ENCODE measurements around the gene RUFY4.

DNA sequence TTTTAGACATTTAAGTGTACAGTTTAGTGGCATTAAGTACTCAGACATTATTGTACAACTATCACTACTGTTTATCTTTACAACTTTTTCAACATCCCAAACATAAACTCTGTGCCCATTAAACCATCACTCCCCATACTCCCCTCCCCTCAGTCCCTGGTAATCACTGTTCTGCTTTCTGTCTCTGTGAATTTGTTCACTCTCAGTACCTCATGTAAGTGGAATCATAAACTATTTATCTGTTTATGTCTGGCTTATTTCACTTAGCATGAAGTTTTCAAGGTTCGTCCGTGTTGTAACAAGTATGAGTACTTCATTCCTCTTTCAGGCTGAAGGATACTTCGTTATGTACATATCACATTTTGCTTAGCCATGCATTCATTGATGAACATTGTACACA is 9.8 kb upstream of the RUFY4 start:
- TF ChIP-seq TAF1 (IDR thresholded peaks at IDR 0.05; ENCODE audit: low read depth) (no peak), EGR1 (IDR thresholded peaks at IDR 0.05) (no peak), YY1 (IDR thresholded peaks at IDR 0.05; ENCODE audit: low read depth) (no peak), EP300 (IDR thresholded peaks at IDR 0.05; ENCODE audit: borderline replicate concordance) (no peak), CREB1 (IDR thresholded peaks at IDR 0.05; ENCODE audit: low read depth) (no peak), RAD21 (IDR thresholded peaks at IDR 0.05; ENCODE audit: low read depth) (no peak), FOXM1 (IDR thresholded peaks at IDR 0.05; ENCODE audit: borderline replicate concordance, low read depth) (no peak), TCF12 (IDR thresholded peaks at IDR 0.05; ENCODE audit: low read depth) (no peak), CEBPB (IDR thresholded peaks at IDR 0.05) (no peak), NFIC (IDR thresholded peaks at IDR 0.05) (no peak), ZBTB7A (IDR thresholded peaks at IDR 0.05; ENCODE audit: low read depth) (no peak)
- TF ChIP-seq, protein P1, sequence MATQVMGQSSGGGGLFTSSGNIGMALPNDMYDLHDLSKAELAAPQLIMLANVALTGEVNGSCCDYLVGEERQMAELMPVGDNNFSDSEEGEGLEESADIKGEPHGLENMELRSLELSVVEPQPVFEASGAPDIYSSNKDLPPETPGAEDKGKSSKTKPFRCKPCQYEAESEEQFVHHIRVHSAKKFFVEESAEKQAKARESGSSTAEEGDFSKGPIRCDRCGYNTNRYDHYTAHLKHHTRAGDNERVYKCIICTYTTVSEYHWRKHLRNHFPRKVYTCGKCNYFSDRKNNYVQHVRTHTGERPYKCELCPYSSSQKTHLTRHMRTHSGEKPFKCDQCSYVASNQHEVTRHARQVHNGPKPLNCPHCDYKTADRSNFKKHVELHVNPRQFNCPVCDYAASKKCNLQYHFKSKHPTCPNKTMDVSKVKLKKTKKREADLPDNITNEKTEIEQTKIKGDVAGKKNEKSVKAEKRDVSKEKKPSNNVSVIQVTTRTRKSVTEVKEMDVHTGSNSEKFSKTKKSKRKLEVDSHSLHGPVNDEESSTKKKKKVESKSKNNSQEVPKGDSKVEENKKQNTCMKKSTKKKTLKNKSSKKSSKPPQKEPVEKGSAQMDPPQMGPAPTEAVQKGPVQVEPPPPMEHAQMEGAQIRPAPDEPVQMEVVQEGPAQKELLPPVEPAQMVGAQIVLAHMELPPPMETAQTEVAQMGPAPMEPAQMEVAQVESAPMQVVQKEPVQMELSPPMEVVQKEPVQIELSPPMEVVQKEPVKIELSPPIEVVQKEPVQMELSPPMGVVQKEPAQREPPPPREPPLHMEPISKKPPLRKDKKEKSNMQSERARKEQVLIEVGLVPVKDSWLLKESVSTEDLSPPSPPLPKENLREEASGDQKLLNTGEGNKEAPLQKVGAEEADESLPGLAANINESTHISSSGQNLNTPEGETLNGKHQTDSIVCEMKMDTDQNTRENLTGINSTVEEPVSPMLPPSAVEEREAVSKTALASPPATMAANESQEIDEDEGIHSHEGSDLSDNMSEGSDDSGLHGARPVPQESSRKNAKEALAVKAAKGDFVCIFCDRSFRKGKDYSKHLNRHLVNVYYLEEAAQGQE (IDR thresholded peaks at IDR 0.05; ENCODE audit: low read depth) = no peak
- TF ChIP-seq, protein P2, sequence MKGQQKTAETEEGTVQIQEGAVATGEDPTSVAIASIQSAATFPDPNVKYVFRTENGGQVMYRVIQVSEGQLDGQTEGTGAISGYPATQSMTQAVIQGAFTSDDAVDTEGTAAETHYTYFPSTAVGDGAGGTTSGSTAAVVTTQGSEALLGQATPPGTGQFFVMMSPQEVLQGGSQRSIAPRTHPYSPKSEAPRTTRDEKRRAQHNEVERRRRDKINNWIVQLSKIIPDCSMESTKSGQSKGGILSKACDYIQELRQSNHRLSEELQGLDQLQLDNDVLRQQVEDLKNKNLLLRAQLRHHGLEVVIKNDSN (IDR thresholded peaks at IDR 0.05) = no peak
- TF ChIP-seq, protein P3, sequence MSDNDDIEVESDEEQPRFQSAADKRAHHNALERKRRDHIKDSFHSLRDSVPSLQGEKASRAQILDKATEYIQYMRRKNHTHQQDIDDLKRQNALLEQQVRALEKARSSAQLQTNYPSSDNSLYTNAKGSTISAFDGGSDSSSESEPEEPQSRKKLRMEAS (IDR thresholded peaks at IDR 0.05) = no peak

Data from Ishikawa (cell line).